K562 (cell line): ENCODE measurements around the gene HEXD. TPM values are rescaled to one million over a fixed set of nuclear protein-coding genes. Genes with fewer than 3 reads are reported as not detected.

Source experiments
- FOXJ2 ChIP-seq: fragments of 200-800 bp; sonication (Bioruptor generic); IDR thresholded peaks from 2 replicates; pipeline ENCODE4 v1.6.1; 2016; ENCODE audit warnings: missing genetic modification characterization, missing compliant biosample characterization
- HCFC1 ChIP-seq: IDR thresholded peaks from 2 replicates; pipeline ENCODE4 v1.6.1; 2012; ENCODE audit warnings: low read depth, low read length, improper control_type of control experiment
- MGA ChIP-seq: fragments of 450-650 bp; IDR thresholded peaks from 2 replicates; pipeline ENCODE4 v1.6.1; 2016; ENCODE audit warnings: mild to moderate bottlenecking, moderate library complexity
- MNT ChIP-seq, 2 experiments: fragments of 450-650 bp; conservative IDR thresholded peaks; 2 replicates each; pipeline ENCODE4 v1.6.1; 2017; ENCODE audit warnings: mild to moderate bottlenecking in 2 of 2, moderate library complexity in 2 of 2
- ZNF407 ChIP-seq: fragments of 450-650 bp; IDR thresholded peaks from 2 replicates; pipeline ENCODE4 v1.6.1; 2016; ENCODE audit warnings: low read depth
- polyA plus RNA-seq, 8 experiments: library from polyadenylated mRNA; depleted of rRNA in 4 of 8; stranded (reverse) in 5 of 8; unstranded in 3 of 8; fragments of >200 nt; fragmentation: Nextera tagmentation in 2 of 8; fragmentation: Illumina TruSeq in 1 of 8; extraction: Ambion mirVana in 2 of 8; extraction: Trizol in 1 of 8; gene quantifications; 2 replicates each; pipeline versions ENCODE4 v1.2.1 to v1.2.3, GENCODE V29; 2011 to 2014; ENCODE audit warnings: inconsistent platforms in 1 of 8, missing spikeins in 1 of 8
- total RNA-seq, 7 experiments: library from RNA; depleted of rRNA in 6 of 7; stranded (reverse); fragments of >200 nt in 6 of 7; fragmentation: Illumina TruSeq in 2 of 7; extraction: Trizol in 2 of 7; gene quantifications; 2 replicates each; pipeline versions ENCODE4 v1.2.1 to v1.2.3, GENCODE V29; 2011 to 2021; ENCODE audit warnings: low replicate concordance in 1 of 7

Gene HEXD
- total and polyA plus RNA-seq, 9 of the 15 experiments (the other 6 are each of a cell fraction or from before 2014, with no cell fraction given), result 1.0 to 25.3 (median 10.0) TPM

- TF ChIP-seq ZNF407 (no peak), HCFC1 (no peak), FOXJ2 (tag) (no peak), MNT (conservative IDR thresholded peaks at IDR 0.05) (peak in 1 of 2 experiments; percentile 56; a peak in 2 of 4 replicates), MGA (no peak)
Observed at GRCh38 chr17:82388223-82388921, 29.8 kb upstream of the HEXD start (continued).
